ENCODE results near the gene APOM.

DNA sequence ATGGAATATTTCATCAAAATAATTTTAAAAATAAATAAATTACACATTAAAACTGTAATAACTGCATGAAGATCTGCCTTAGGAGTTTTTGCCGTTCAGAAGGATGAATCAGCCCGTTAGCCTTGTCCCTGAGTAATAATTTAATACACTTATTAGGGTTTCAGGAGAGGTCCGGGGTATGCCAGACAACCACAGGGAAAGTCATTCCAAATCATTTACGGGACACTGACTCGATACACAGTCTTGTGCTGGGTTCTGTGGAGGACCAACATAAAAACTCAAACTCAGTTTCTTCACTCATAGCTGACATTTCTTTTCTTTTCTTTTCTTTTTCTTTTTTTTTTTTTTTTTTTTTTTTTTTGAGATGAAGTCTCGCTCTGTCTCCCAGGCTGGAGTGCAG is 50.2 kb downstream of the APOM start:
- no peak for TF ChIP-seq POLR2AphosphoS5 (IDR thresholded peaks at IDR 0.05)
- TF ChIP-seq, protein P1, sequence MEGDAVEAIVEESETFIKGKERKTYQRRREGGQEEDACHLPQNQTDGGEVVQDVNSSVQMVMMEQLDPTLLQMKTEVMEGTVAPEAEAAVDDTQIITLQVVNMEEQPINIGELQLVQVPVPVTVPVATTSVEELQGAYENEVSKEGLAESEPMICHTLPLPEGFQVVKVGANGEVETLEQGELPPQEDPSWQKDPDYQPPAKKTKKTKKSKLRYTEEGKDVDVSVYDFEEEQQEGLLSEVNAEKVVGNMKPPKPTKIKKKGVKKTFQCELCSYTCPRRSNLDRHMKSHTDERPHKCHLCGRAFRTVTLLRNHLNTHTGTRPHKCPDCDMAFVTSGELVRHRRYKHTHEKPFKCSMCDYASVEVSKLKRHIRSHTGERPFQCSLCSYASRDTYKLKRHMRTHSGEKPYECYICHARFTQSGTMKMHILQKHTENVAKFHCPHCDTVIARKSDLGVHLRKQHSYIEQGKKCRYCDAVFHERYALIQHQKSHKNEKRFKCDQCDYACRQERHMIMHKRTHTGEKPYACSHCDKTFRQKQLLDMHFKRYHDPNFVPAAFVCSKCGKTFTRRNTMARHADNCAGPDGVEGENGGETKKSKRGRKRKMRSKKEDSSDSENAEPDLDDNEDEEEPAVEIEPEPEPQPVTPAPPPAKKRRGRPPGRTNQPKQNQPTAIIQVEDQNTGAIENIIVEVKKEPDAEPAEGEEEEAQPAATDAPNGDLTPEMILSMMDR (IDR thresholded peaks at IDR 0.05) = no peak
- TF ChIP-seq EP300 (IDR thresholded peaks at IDR 0.05) = no peak

Measured in sigmoid colon (tissue), 4 donors.